ENCODE measurements around the gene ABLIM1. TPM values are rescaled to one million over a fixed set of nuclear protein-coding genes. Genes with fewer than 3 reads are reported as not detected.

Gene ABLIM1
- total RNA-seq, 4 donors from 2014 or later = 41.2 to 128 (median 97.3) TPM

DNA sequence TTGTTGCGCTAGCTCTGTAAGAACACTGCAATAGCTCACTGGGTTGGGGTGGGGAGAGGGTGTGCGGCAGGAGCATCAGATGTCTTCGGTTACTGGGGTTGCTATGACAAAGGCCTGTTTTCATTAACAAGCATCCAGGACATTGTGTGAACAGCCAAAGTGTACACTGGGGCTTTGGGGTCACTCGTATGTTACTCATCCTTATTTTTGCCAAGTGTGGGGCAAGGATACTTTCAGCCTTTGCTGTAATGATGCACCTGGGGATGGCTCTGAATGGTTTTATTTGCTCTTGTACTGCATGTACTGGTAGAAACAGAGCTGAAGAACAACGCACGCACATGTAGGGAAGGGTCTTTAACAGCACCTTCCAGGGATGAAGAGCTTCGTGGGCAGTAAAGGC is 180.8 kb downstream of the ABLIM1 start:
- peak; percentile 55 to 83 for DNase-seq
- TF ChIP-seq POLR2A (IDR thresholded peaks at IDR 0.05) (peak in 1 of 2 donors; percentile 27), CTCF (IDR thresholded peaks at IDR 0.05) (no peak)
- H3K4me3 ChIP-seq = no peak overlapping the region
- H3K27me3 ChIP-seq = no peaks in the 10 kb centered on the region
- H3K36me3 ChIP-seq = no peaks in the 10 kb centered on the region
- peaks cover 0 to 12% of the 10 kb centered on the region in 2 donors for H3K4me1 ChIP-seq
- intact Hi-C loops (cut with DNase I; ENCODE audit: low total_unique reads) = no loop called here
- H3K9me3 ChIP-seq = no peaks in the 10 kb centered on the region
- H3K27ac ChIP-seq = peak overlapping the region; percentile 76 to 77

- intact Hi-C loops (cut with DNase I; ENCODE audit: low total_unique reads) = no loop called here
- Histone ChIP-seq H3K27ac (no peak overlapping the region), H3K4me1 (peaks cover 0 to 10% of the 10 kb centered on the region in 2 donors)
Measured at GRCh38 chr10:114474989-114475388, 183.1 kb downstream of the ABLIM1 start.

GRCh38 chr10:114473776-114474175 is 184.3 kb downstream of the ABLIM1 start:
- no peak overlapping the region for H3K27ac ChIP-seq
- no peaks in the 10 kb centered on the region for H3K36me3 ChIP-seq
- intact Hi-C loops (cut with DNase I; ENCODE audit: low total_unique reads) = no loop called here
- TF ChIP-seq POLR2A (IDR thresholded peaks at IDR 0.05) = no peak
- no peak for TF ChIP-seq CTCF (IDR thresholded peaks at IDR 0.05)
- H3K27me3 ChIP-seq = no peaks in the 10 kb centered on the region
- DNase-seq = no peak
- H3K4me3 ChIP-seq = no peak overlapping the region
- no peaks in the 10 kb centered on the region for H3K9me3 ChIP-seq
- H3K4me1 ChIP-seq = no peaks in the 10 kb centered on the region

More at GRCh38 chr10:114474989-114475388, 183.1 kb downstream of the ABLIM1 start:
- Histone ChIP-seq H3K9me3 (no peaks in the 10 kb centered on the region), H3K36me3 (no peaks in the 10 kb centered on the region), H3K27me3 (no peaks in the 10 kb centered on the region), H3K4me3 (no peak overlapping the region)
- TF ChIP-seq POLR2A (IDR thresholded peaks at IDR 0.05) = no peak
- TF ChIP-seq CTCF (IDR thresholded peaks at IDR 0.05) = no peak
- DNase-seq = no peak

DNA sequence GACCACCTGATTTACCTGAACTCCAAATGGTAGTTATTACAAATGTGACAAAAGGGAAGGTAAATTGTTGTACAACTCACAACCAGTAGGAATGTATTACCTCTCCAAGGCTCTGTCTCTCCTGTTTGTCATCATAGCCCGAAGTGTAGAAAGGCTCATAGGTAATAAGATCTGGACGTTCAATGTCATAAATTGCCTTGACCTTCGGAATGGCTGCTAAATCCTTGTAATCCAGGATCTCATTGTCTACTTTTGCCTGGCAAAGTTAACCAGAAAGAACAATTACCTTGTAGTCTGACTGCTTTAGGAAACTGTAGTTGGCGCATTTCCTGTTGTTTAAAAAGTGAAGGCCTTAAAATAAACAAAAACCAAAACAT is 185.2 kb downstream of the ABLIM1 start:
- Histone ChIP-seq H3K27me3 (no peaks in the 10 kb centered on the region), H3K9me3 (no peaks in the 10 kb centered on the region), H3K36me3 (no peaks in the 10 kb centered on the region), H3K4me3 (no peak overlapping the region), H3K4me1 (no peaks in the 10 kb centered on the region), H3K27ac (no peak overlapping the region)
- intact Hi-C loops (cut with DNase I; ENCODE audit: low total_unique reads) = no loop called here
- DNase-seq = no peak
- no peak for TF ChIP-seq CTCF (IDR thresholded peaks at IDR 0.05)
- TF ChIP-seq POLR2A (IDR thresholded peaks at IDR 0.05) = no peak

GRCh38 chr10:114471906-114472876 is 185.9 kb downstream of the ABLIM1 start:
- Histone ChIP-seq H3K36me3 (no peaks in the 10 kb centered on the region), H3K27me3 (no peaks in the 10 kb centered on the region), H3K27ac (peak overlapping the region in 1 of 2 donors; percentile 65), H3K9me3 (no peaks in the 10 kb centered on the region), H3K4me3 (no peak overlapping the region), H3K4me1 (no peaks in the 10 kb centered on the region)
- intact Hi-C loops (cut with DNase I; ENCODE audit: low total_unique reads) = no loop called here
- DNase-seq = no peak
- TF ChIP-seq POLR2A (IDR thresholded peaks at IDR 0.05) = no peak
- no peak for TF ChIP-seq CTCF (IDR thresholded peaks at IDR 0.05)
